Stomach smooth muscle (tissue), 2 donors: Measurements from ENCODE around the gene NAALADL2.
"Not testable (repeated sequence)": the region's sequence is repeated elsewhere in the genome, so short reads cannot be mapped to it uniquely, and the experiment has no call there.

ENCODE experiments used
- H3K27ac ChIP-seq: one replicate; pipeline ENCODE4 v1.7.0; 2013; ENCODE audit warnings: mild to moderate bottlenecking, low read length, inconsistent platforms
- H3K27me3 ChIP-seq, 2 donors: one replicate each; pipeline ENCODE4 v1.7.0; 2013; ENCODE audit warnings: low read length in 2 of 2; ENCODE audit not compliant: insufficient read depth in 2 of 2, control insufficient read depth in 1 of 2
- H3K36me3 ChIP-seq, 2 donors: one replicate each; pipeline ENCODE4 v1.7.0; 2013; ENCODE audit warnings: low read length in 2 of 2; ENCODE audit not compliant: control insufficient read depth in 2 of 2, insufficient read depth in 2 of 2
- H3K4me1 ChIP-seq: one replicate; pipeline ENCODE4 v1.7.0; 2013; ENCODE audit warnings: low read length; ENCODE audit not compliant: control insufficient read depth, insufficient read depth
- H3K4me3 ChIP-seq, 2 donors: one replicate each; pipeline ENCODE4 v1.7.0; 2013; ENCODE audit warnings: low read length in 2 of 2
- H3K9ac ChIP-seq, 2 donors: one replicate each; pipeline ENCODE4 v1.7.0; 2013; ENCODE audit warnings: low read length in 2 of 2, mild to moderate bottlenecking in 1 of 2
- H3K9me3 ChIP-seq, 2 donors: one replicate each; pipeline ENCODE4 v1.7.0; 2013; ENCODE audit warnings: low read length in 2 of 2; ENCODE audit not compliant: control insufficient read depth in 2 of 2
- donor health status: healthy.
- donor health status: Pancreatic carcinoma.

The NAALADL2 gene

GRCh38 chr3:175749981-175750380 is 890.8 kb downstream of the NAALADL2 start:
- Histone ChIP-seq H3K27ac (no peak overlapping the region), H3K9ac (no peak overlapping the region), H3K4me3 (no peak overlapping the region), H3K27me3 (no peaks in the 10 kb centered on the region), H3K36me3 (no peaks in the 10 kb centered on the region), H3K9me3 (no peaks in the 10 kb centered on the region), H3K4me1 (no peaks in the 10 kb centered on the region)

- no peaks in the 10 kb centered on the region for H3K36me3 ChIP-seq
- H3K9ac ChIP-seq: no peak overlapping the region
- no peak overlapping the region for H3K27ac ChIP-seq
- no peaks in the 10 kb centered on the region for H3K9me3 ChIP-seq
- no peaks in the 10 kb centered on the region for H3K4me1 ChIP-seq
- H3K27me3 ChIP-seq: no peaks in the 10 kb centered on the region
- no peak overlapping the region for H3K4me3 ChIP-seq
Observed at GRCh38 chr3:175751089-175751488, 892.0 kb downstream of the NAALADL2 start.

GRCh38 chr3:175763948-175764347 is 904.8 kb downstream of the NAALADL2 start:
- no peaks in the 10 kb centered on the region for H3K27me3 ChIP-seq
- H3K36me3 ChIP-seq: no peaks in the 10 kb centered on the region
- H3K27ac ChIP-seq: no peak overlapping the region
- H3K4me1 ChIP-seq: no peaks in the 10 kb centered on the region
- H3K9me3 ChIP-seq: no peaks in the 10 kb centered on the region
- no peak overlapping the region for H3K4me3 ChIP-seq
- H3K9ac ChIP-seq: no peak overlapping the region

- Histone ChIP-seq H3K9ac (no peak overlapping the region), H3K4me3 (no peak overlapping the region), H3K27me3 (no peaks in the 10 kb centered on the region), H3K9me3 (no peaks in the 10 kb centered on the region), H3K36me3 (no peaks in the 10 kb centered on the region), H3K4me1 (no peaks in the 10 kb centered on the region), H3K27ac (no peak overlapping the region)
Observed at GRCh38 chr3:175764722-175765121, 905.6 kb downstream of the NAALADL2 start.

- Histone ChIP-seq H3K4me1 (no peaks in the 10 kb centered on the region), H3K9me3 (no peaks in the 10 kb centered on the region), H3K36me3 (no peaks in the 10 kb centered on the region), H3K4me3 (no peak overlapping the region), H3K27ac (no peak overlapping the region), H3K27me3 (no peaks in the 10 kb centered on the region), H3K9ac (no peak overlapping the region)
Observed at GRCh38 chr3:175770426-175770825, 911.3 kb downstream of the NAALADL2 start.

- no peaks in the 10 kb centered on the region for H3K9me3 ChIP-seq
- H3K9ac ChIP-seq: no peak overlapping the region
- no peak overlapping the region for H3K27ac ChIP-seq
- H3K4me3 ChIP-seq: no peak overlapping the region
- H3K36me3 ChIP-seq: no peaks in the 10 kb centered on the region
- no peaks in the 10 kb centered on the region for H3K27me3 ChIP-seq
- H3K4me1 ChIP-seq: no peaks in the 10 kb centered on the region
Observed at GRCh38 chr3:175777495-175777894, 918.4 kb downstream of the NAALADL2 start.

GRCh38 chr3:175777965-175778364 is 918.8 kb downstream of the NAALADL2 start:
- H3K9ac ChIP-seq: no peak overlapping the region
- H3K27ac ChIP-seq: no peak overlapping the region
- no peaks in the 10 kb centered on the region for H3K4me1 ChIP-seq
- no peak overlapping the region for H3K4me3 ChIP-seq
- no peaks in the 10 kb centered on the region for H3K9me3 ChIP-seq
- no peaks in the 10 kb centered on the region for H3K27me3 ChIP-seq
- H3K36me3 ChIP-seq: no peaks in the 10 kb centered on the region

GRCh38 chr3:175778994-175779393 is 919.9 kb downstream of the NAALADL2 start:
- Histone ChIP-seq H3K27ac (no peak overlapping the region), H3K9ac (no peak overlapping the region), H3K27me3 (no peaks in the 10 kb centered on the region), H3K4me3 (no peak overlapping the region), H3K36me3 (no peaks in the 10 kb centered on the region), H3K4me1 (no peaks in the 10 kb centered on the region), H3K9me3 (no peaks in the 10 kb centered on the region)

- not testable (repeated sequence) for H3K27ac ChIP-seq, H3K4me3 ChIP-seq, H3K9ac ChIP-seq, H3K27me3 ChIP-seq, H3K9me3 ChIP-seq, H3K36me3 ChIP-seq, H3K4me1 ChIP-seq
Observed at GRCh38 chr3:175787109-175787508, 928.0 kb downstream of the NAALADL2 start.

- Histone ChIP-seq H3K27ac (no peak overlapping the region), H3K9me3 (no peaks in the 10 kb centered on the region), H3K4me3 (no peak overlapping the region), H3K4me1 (no peaks in the 10 kb centered on the region), H3K9ac (no peak overlapping the region), H3K27me3 (no peaks in the 10 kb centered on the region), H3K36me3 (no peaks in the 10 kb centered on the region)
Observed at GRCh38 chr3:175792245-175792644, 933.1 kb downstream of the NAALADL2 start.

- H3K4me3 ChIP-seq: no peak overlapping the region
- H3K27ac ChIP-seq: no peak overlapping the region
- no peaks in the 10 kb centered on the region for H3K36me3 ChIP-seq
- no peaks in the 10 kb centered on the region for H3K9me3 ChIP-seq
- H3K27me3 ChIP-seq: no peaks in the 10 kb centered on the region
- H3K9ac ChIP-seq: no peak overlapping the region
- no peaks in the 10 kb centered on the region for H3K4me1 ChIP-seq
Observed at GRCh38 chr3:175798326-175798725, 939.2 kb downstream of the NAALADL2 start.

- Histone ChIP-seq H3K9me3 (no peaks in the 10 kb centered on the region), H3K4me1 (no peaks in the 10 kb centered on the region), H3K27me3 (no peaks in the 10 kb centered on the region), H3K4me3 (no peak overlapping the region), H3K36me3 (no peaks in the 10 kb centered on the region), H3K9ac (no peak overlapping the region), H3K27ac (no peak overlapping the region)
Observed at GRCh38 chr3:175805825-175806224, 946.7 kb downstream of the NAALADL2 start.
